Midbrain (tissue), 1 donor: Measurements from ENCODE around the gene IL4I1.

Experiments
- DNase-seq: peaks from one replicate; lab custom pipeline; 2025; lab: John Stamatoyannopoulos, UW

The IL4I1 gene

DNA sequence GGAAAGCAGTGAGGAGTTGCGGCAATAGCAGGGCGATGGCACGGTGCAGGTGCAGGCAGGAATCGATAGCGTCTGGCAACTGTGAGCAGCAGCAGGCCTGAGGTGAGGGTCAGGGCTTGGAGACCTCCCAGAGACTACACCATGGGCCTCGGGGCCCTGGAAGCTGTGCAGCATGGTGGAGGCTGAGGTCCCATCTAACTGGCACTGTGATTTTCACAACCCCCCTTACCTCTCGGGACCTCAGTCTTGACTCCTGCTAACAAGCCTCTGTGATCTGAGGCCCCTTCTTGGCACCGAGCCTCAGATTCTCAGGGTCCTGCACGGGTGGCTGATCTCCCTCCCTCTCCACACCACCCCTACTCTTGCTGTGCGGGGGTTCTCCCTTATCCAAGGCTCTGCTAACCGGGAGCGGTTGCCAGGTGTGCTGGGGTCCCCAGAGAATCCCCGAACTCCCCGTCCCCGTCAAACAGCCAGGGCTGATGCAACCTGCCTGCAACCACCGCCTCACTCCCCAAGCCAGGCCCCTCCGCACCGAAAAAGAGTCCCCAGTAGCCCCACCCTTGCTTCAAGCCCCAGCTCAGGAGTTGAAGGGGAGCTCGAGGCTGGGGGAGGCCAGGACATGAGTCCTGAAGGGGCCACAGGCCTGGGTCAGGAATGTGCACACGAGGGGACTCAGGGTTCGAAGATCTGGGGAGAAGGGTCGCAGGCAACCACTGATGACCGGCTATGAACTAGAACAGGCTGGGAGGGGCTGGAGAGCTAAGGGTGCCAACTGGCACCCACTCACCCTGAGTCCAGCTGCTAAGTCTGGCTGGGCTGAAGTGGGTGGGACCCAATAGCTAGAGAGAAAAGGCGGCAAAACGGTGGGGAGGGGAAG is 27.6 kb upstream of the IL4I1 start:
- no peak for DNase-seq

GRCh38 chr19:49923055-49924003 is 26.6 kb upstream of the IL4I1 start:
- no peak for DNase-seq

DNA sequence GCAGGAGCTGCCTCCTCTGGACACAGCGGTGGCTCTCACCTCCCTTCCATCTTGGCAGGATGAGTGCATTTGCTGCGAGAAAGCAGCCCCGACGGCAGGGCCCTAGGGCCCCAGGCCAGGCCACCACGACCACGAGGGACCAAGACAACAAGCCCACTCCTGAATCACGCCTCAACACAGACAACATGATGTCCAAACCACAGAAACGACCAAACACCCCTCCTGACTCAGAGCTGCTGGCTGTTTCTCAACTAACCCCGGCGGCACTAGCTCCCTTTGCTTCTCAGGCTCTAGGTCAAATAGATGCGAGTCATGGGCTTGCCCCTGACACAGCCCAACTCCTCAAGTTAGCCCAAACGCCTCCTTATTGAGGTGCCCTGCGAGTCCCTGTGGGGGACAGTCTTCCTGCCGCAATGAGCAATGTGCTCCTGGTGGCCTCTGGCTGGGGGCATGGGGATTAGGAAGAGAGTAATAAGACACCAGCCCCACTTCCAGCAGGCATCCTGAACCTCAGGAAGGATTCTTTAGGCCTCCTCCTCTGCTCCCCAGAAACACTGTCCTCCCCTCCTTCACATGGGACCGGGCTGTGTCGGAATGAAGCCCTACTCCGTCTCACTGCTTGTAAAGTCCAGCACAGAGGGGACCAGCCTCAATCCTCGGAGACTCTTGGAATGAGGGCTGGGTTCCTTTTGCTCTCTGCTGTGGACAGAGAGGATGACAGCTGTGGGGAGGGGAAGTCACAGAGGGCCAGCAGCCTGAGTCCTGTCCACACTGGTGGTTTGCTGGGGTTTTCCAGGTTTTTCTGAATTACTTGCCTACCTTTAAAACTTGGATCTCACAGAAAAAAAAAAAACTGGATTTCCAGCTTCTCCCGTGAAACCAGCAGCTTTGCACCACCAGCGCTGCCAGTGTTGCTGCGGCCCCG is 25.4 kb upstream of the IL4I1 start:
- DNase-seq = no peak

- no peak for DNase-seq
Observed at GRCh38 chr19:49920624-49921363, 24.1 kb upstream of the IL4I1 start.

DNA sequence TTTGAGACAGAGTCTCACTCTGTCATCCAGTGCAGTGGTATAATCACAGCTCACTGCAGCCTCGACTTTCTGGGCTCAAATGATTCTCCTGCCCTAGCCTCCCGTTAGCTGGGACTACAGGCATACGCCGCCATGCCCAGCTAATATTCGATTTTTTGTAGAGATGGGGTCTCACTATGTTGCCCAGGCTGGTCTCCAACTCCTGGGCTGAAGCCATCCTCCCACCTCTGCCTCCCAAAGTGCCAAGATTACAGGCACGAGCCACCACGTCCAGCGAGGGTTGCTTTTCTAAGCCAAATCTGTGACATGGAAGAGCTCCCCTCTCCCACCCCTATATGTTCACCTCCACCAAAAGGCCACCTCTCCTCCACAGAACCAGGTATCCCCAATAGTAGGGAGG is 21.4 kb upstream of the IL4I1 start:
- no peak for DNase-seq

GRCh38 chr19:49916839-49917733 is 20.4 kb upstream of the IL4I1 start:
- DNase-seq = no peak

DNA sequence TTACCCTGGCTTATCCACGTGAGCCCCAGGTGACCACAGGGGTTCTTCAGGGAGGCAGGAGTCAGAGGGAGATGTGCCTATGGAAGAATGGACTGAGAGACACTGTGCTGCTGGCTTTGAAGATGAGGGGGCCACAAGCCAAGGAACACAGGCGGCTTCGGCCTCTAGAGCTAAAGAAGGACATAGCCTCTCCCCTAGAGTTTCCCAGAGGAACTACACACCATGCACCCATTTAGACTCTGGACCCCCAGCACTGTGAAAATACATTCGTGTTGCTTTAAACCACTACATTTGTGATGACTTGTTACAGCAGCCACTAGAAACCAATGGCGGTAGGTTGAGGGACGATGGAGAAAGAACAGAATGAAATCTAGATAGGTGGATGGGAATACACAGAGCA is 18.6 kb upstream of the IL4I1 start:
- DNase-seq = no peak

- no peak for DNase-seq
Observed at GRCh38 chr19:49913720-49914119, 17.0 kb upstream of the IL4I1 start.

- DNase-seq = no peak
Observed at GRCh38 chr19:49912965-49913685, 16.4 kb upstream of the IL4I1 start.

DNA sequence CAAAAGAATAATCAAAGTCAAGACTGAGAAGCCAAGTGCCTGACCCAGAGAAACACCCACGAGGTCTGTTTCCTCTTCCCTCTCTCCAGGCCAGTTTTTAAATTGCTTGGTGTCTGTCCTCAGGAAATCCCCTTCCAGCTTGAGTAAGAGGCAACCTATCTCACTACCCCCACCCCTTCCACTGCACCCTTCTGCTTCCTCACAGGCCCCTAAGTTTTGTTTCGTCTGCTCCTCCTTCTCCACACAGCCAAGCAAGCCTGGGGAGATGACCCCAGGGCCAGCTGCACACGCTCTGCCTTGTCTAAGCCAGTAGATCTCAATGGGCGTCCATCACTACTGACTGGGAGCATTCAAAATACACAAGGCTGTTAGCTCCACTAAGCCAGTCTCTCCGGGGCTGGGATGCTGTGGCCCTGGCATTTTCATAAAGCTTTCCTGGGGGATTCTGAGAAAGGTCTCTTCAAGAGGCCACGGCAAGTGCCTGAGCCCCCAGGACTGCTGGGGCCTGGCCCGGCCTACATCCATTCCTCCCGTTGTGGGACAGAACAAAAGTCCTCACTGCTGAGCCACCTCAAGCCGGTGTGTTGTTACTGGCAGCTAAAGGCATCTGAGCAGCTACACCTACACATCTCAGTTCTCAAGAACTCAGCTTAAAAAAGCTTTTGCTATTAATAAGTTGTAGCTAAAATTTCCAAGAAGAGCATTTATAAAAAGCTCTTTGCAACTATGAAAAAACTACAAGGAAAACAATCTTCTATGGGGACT is 14.9 kb upstream of the IL4I1 start:
- peak; percentile 16 for DNase-seq

GRCh38 chr19:49910179-49910578 is 13.5 kb upstream of the IL4I1 start:
- DNase-seq = no peak

DNA sequence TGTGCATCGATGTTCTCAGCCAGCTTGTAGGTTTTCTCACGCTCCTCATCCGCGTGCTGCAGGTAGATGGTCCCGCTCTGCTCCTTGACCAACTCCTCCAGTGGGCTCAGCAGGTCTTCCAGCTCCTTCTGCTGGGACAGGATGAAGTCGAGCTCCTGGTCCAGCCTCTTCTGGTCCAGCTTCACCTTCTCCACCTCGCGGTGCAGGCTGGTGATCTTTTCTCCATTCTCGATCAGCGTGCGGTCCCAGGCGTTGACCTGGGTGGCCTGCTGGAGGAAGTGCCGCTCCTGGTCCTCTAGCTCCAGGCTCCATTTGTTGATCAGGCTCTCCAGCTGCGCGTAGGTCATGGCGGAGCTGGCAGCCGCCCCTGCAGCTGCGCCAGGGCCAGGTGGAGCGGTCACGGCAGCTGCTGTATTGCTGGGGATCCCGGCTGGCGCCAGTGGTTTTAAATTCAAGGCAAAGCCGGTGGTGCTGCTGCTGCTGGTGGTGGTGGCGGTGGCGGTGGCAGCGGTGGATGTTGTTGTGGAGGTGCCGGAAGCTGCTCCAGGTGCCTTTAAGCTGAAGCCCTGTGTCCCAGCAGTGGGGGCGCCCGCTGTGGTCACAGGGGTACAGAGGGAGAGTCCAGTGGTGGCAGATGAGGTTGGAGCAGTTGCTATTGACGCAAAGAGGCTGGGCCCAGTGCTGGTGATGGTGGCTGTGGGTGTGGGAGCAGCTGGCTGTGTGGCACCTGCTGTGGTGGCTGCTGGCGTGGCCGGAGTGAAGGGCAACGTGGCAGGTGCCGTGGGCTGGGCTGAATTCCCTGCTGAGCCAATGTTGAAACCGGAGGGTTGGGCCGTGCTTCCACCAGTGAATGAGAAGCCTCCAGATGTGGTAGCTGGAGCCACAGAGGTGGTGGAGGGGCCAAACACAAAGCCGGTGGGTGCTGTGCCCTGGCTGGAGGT is 12.1 kb upstream of the IL4I1 start:
- DNase-seq = no peak

- no peak for DNase-seq
Observed at GRCh38 chr19:49907745-49908446, 11.2 kb upstream of the IL4I1 start.

- peak; percentile 38 for DNase-seq
Observed at GRCh38 chr19:49906879-49907564, 10.3 kb upstream of the IL4I1 start.

- no peak for DNase-seq
Observed at GRCh38 chr19:49904136-49904535, 7.4 kb upstream of the IL4I1 start.
